ENCODE results near the gene ADK. TPM values are rescaled to one million over a fixed set of nuclear protein-coding genes. Genes with fewer than 3 reads are reported as not detected.

Gene ADK
- total RNA-seq, 2 experiments from 2014 or later: 26.4 to 31.1 TPM

GRCh38 chr10:74586088-74586585 lies 435.1 kb downstream of the ADK start:
- H3K27ac ChIP-seq (ENCODE audit: low read depth, low read length, poor library complexity, severe bottlenecking): peak overlapping the region; percentile 49
- no peaks in the 10 kb centered on the region for H3K9me3 ChIP-seq (ENCODE audit: low read length)
- no TSS peak for BruUV-seq (replicated peaks)
- CTCF ChIA-PET (ENCODE audit: unreplicated experiment): no interaction called here
- H3K4me3 ChIP-seq (ENCODE audit: low read depth, low read length, poor library complexity, severe bottlenecking): peak overlapping the region; percentile 54
- H3K4me1 ChIP-seq (ENCODE audit: insufficient read depth, low read length, poor library complexity, severe bottlenecking): peaks cover 34% of the 10 kb centered on the region
- H3K4me2 ChIP-seq (ENCODE audit: low read length): peak overlapping the region; percentile 78
- TF ChIP-seq EZH2phosphoT487 (IDR thresholded peaks at IDR 0.05; ENCODE audit: borderline replicate concordance, low read depth, low read length): no peak
- no peak for TF ChIP-seq CTCF (conservative IDR thresholded peaks at IDR 0.05; ENCODE audit: low read length)
- POLR2A ChIA-PET: interaction anchor here (0.9 to 1.4 kb wide), 3 partner anchors 26 to 153 kb away, joined by 3 to 5 read pairs (median 4); no protein-coding TSS in a partner anchor
- peak; percentile 36 for DNase-seq (ENCODE audit: low spot score)
- no peaks in the 10 kb centered on the region for H3K36me3 ChIP-seq (ENCODE audit: insufficient read depth, low read length)
- H3K9me2 ChIP-seq (ENCODE audit: insufficient read depth, low read length): no peaks in the 10 kb centered on the region
- H3K79me2 ChIP-seq (ENCODE audit: insufficient read depth, low read depth, low read length): no peaks in the 10 kb centered on the region
- peak overlapping the region; percentile 66; the same call in 1 of the 2 replicates for H2AFZ ChIP-seq (ENCODE audit: low read length)
- intact Hi-C loops (cut with micrococcal nuclease; ENCODE audit: unreplicated experiment): loop anchor here (10.0 kb wide), 1 partner anchor 239 kb away; the partner anchor contains the start of gene KAT6B
- H4K20me1 ChIP-seq (ENCODE audit: insufficient read depth, low read length): no peaks in the 10 kb centered on the region

GRCh38 chr10:74587109-74587854 lies 436.3 kb downstream of the ADK start:
- CTCF ChIA-PET (ENCODE audit: unreplicated experiment): no interaction called here
- no peak overlapping the region for H3K27ac ChIP-seq (ENCODE audit: low read depth, low read length, poor library complexity, severe bottlenecking)
- H3K9me3 ChIP-seq (ENCODE audit: low read length): no peaks in the 10 kb centered on the region
- no peak overlapping the region for H2AFZ ChIP-seq (ENCODE audit: low read length)
- H3K9me2 ChIP-seq (ENCODE audit: insufficient read depth, low read length): no peaks in the 10 kb centered on the region
- no peaks in the 10 kb centered on the region for H3K36me3 ChIP-seq (ENCODE audit: insufficient read depth, low read length)
- no peak overlapping the region for H3K4me3 ChIP-seq (ENCODE audit: low read depth, low read length, poor library complexity, severe bottlenecking)
- intact Hi-C loops (cut with micrococcal nuclease; ENCODE audit: unreplicated experiment): loop anchor here (10.0 kb wide), 1 partner anchor 238 kb away; the partner anchor contains the start of gene KAT6B
- H3K4me1 ChIP-seq (ENCODE audit: insufficient read depth, low read length, poor library complexity, severe bottlenecking): peaks cover 34% of the 10 kb centered on the region
- no TSS peak for BruUV-seq (replicated peaks)
- H4K20me1 ChIP-seq (ENCODE audit: insufficient read depth, low read length): no peaks in the 10 kb centered on the region
- H3K79me2 ChIP-seq (ENCODE audit: insufficient read depth, low read depth, low read length): no peaks in the 10 kb centered on the region
- no peak overlapping the region for H3K4me2 ChIP-seq (ENCODE audit: low read length)
- POLR2A ChIA-PET: interaction anchor here (0.9 to 1.4 kb wide), 2 partner anchors 27 to 152 kb away, joined by 4 to 5 read pairs; no protein-coding TSS in a partner anchor
- TF ChIP-seq CTCF (conservative IDR thresholded peaks at IDR 0.05; ENCODE audit: low read length) (no peak), EZH2phosphoT487 (IDR thresholded peaks at IDR 0.05; ENCODE audit: borderline replicate concordance, low read depth, low read length) (no peak)
- no peak for DNase-seq (ENCODE audit: low spot score)

Data from OCI-LY7 (cell line).